Hepatocyte (in vitro differentiated cells): Measurements from ENCODE around the gene SORCS3. TPM values are rescaled to one million over a fixed set of nuclear protein-coding genes. Genes with fewer than 3 reads are reported as not detected.

Experiments
- DNase-seq: peaks from one replicate; pipeline ENCODE4 v3.0.0-alpha.2; 2016; ENCODE audit warnings: low spot score
- H2AFZ ChIP-seq: fragments of 200-600 bp; sonication (generic); 2 replicates; pipeline ENCODE4 v1.6.0; 2016; ENCODE audit warnings: antibody characterized with exemption, mild to moderate bottlenecking
- H3K27ac ChIP-seq: fragments of 200-600 bp; sonication (generic); 2 replicates; pipeline ENCODE4 v1.5.1; 2016; ENCODE audit warnings: mild to moderate bottlenecking
- H3K27me3 ChIP-seq: fragments of 200-600 bp; sonication (generic); 2 replicates; pipeline ENCODE4 v1.6.1; 2016
- H3K36me3 ChIP-seq: fragments of 200-600 bp; sonication (generic); replicated peaks from 2 replicates; pipeline ENCODE4 v1.5.1; 2016; ENCODE audit warnings: low read depth; ENCODE audit not compliant: insufficient read depth
- H3K4me1 ChIP-seq: fragments of 200-600 bp; sonication (generic); 2 replicates; pipeline ENCODE4 v1.5.1; 2016; ENCODE audit warnings: mild to moderate bottlenecking, moderate library complexity; ENCODE audit not compliant: insufficient read depth
- H3K4me2 ChIP-seq: fragments of 200-600 bp; sonication (generic); 2 replicates; pipeline ENCODE4 v1.6.0; 2016
- H3K4me3 ChIP-seq: fragments of 200-600 bp; sonication (generic); 2 replicates; pipeline ENCODE4 v1.5.1; 2016; ENCODE audit warnings: mild to moderate bottlenecking
- H3K79me2 ChIP-seq: fragments of 200-600 bp; sonication (generic); 2 replicates; pipeline ENCODE4 v1.6.0; 2017; ENCODE audit warnings: mild to moderate bottlenecking
- H3K9me2 ChIP-seq: fragments of 200-600 bp; sonication (generic); replicated peaks from 2 replicates; pipeline ENCODE4 v1.6.0; 2017; ENCODE audit warnings: mild to moderate bottlenecking; ENCODE audit not compliant: insufficient read depth
- H3K9me3 ChIP-seq: fragments of 200-600 bp; sonication (generic); 2 replicates; pipeline ENCODE4 v1.5.1; 2016; ENCODE audit warnings: low read depth, mild to moderate bottlenecking
- H4K20me1 ChIP-seq: fragments of 200-600 bp; sonication (generic); 2 replicates; pipeline ENCODE4 v1.6.0; 2016; ENCODE audit warnings: mild to moderate bottlenecking; ENCODE audit not compliant: insufficient read depth, poor library complexity, severe bottlenecking
- EZH2 ChIP-seq: fragments of 200-600 bp; sonication (generic); IDR thresholded peaks from 2 replicates; pipeline ENCODE4 v1.6.1; 2016; ENCODE audit warnings: antibody characterized with exemption, mild to moderate bottlenecking, borderline replicate concordance
- EZH2phosphoT487 ChIP-seq: fragments of 200-600 bp; sonication (generic); IDR thresholded peaks from one replicate; pipeline ENCODE4 v1.6.1; 2018; ENCODE audit warnings: antibody characterized with exemption, mild to moderate bottlenecking, low read depth, moderate library complexity; ENCODE audit not compliant: unreplicated experiment, severe bottlenecking
- WGBS: methylation state at CpG from one replicate; pipeline ENCODE4 v1.1.6; 2016; ENCODE audit warnings: low lambda C conversion rate; ENCODE audit errors: missing lambda C conversion rate; 5-methylcytosine and 5-hydroxymethylcytosine counted together
- polyA plus RNA-seq: library from polyadenylated mRNA; unstranded; fragments of >200 nt; fragmentation: Nextera tagmentation; extraction: Ambion mirVana; gene quantifications from 2 replicates; pipeline ENCODE4 v1.2.1, GENCODE V29; 2016
- total RNA-seq: library from RNA; depleted of rRNA; stranded (reverse); fragments of >200 nt; gene quantifications from 2 replicates; pipeline ENCODE4 v1.2.3, GENCODE V29; 2014
- TF ChIP-seq, protein P1 (sequence below): fragments of 200-600 bp; sonication (generic); IDR thresholded peaks from 2 replicates; pipeline ENCODE4 v1.5.1; 2016; ENCODE audit warnings: antibody characterized with exemption, mild to moderate bottlenecking; ENCODE audit not compliant: poor library complexity

Gene SORCS3
- total and polyA plus RNA-seq, 2 experiments from 2014 or later = 0.59 to 0.80 TPM

DNA sequence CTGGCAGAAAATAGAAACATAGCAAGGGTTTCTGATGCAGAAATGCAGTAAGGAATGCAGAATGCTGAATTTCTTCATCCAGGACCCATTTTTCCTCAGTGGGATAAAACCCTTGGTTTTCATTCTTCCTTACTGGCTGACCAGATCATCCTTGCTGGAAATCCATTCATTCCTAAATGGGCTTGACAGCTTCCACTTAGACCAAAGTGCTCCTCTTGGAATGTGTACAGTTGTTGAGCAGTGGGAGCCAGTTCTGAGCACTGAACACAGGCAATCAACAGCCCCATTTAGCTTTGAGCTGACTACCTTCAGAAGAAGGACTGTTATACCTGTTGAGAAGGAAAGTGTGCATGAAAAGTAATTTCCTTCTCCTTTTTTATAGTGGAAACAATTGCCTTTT, 232.1 kb downstream of the SORCS3 start:
- no peaks in the 10 kb centered on the region for H3K9me2 ChIP-seq
- no peaks in the 10 kb centered on the region for H3K9me3 ChIP-seq
- no peak overlapping the region for H2AFZ ChIP-seq
- no peak overlapping the region for H3K4me2 ChIP-seq
- no peak for DNase-seq
- H3K27me3 ChIP-seq = no peaks in the 10 kb centered on the region
- no peaks in the 10 kb centered on the region for H3K36me3 ChIP-seq
- H3K4me3 ChIP-seq = no peak overlapping the region
- no peaks in the 10 kb centered on the region for H3K4me1 ChIP-seq
- TF ChIP-seq EZH2phosphoT487 (no peak), EZH2 (no peak)
- TF ChIP-seq, protein P1, sequence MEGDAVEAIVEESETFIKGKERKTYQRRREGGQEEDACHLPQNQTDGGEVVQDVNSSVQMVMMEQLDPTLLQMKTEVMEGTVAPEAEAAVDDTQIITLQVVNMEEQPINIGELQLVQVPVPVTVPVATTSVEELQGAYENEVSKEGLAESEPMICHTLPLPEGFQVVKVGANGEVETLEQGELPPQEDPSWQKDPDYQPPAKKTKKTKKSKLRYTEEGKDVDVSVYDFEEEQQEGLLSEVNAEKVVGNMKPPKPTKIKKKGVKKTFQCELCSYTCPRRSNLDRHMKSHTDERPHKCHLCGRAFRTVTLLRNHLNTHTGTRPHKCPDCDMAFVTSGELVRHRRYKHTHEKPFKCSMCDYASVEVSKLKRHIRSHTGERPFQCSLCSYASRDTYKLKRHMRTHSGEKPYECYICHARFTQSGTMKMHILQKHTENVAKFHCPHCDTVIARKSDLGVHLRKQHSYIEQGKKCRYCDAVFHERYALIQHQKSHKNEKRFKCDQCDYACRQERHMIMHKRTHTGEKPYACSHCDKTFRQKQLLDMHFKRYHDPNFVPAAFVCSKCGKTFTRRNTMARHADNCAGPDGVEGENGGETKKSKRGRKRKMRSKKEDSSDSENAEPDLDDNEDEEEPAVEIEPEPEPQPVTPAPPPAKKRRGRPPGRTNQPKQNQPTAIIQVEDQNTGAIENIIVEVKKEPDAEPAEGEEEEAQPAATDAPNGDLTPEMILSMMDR = no peak
- no peak overlapping the region for H3K27ac ChIP-seq
- H4K20me1 ChIP-seq = no peaks in the 10 kb centered on the region
- no peaks in the 10 kb centered on the region for H3K79me2 ChIP-seq

DNA sequence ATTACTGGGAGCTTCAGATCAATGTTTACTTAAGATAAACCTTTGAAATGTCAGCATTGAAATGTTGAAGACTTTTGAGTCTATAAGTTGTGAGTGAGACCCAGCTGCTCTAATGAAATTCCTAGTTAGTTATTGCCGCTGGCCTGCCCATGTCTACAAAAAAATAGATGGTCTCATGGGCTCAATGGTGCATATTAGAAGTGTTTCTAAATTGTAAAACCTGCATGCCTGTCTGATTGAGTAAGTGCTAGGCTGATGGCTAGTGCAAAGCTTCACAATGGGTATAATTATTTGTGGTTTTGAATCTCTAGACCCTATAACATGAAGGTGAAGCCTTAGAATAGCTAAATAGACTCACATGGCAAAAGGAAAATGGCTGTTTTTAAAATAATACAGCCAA, 234.5 kb downstream of the SORCS3 start:
- Histone ChIP-seq H3K4me3 (no peak overlapping the region), H3K79me2 (no peaks in the 10 kb centered on the region), H3K4me2 (no peak overlapping the region), H4K20me1 (no peaks in the 10 kb centered on the region), H3K9me2 (no peaks in the 10 kb centered on the region), H3K36me3 (no peaks in the 10 kb centered on the region), H3K4me1 (no peaks in the 10 kb centered on the region), H2AFZ (no peak overlapping the region), H3K9me3 (no peaks in the 10 kb centered on the region), H3K27me3 (no peaks in the 10 kb centered on the region), H3K27ac (peak overlapping the region; percentile 28)
- DNase-seq = no peak
- WGBS = 87% methylated on average over 1 of the region's 1 CpG
- TF ChIP-seq EZH2phosphoT487 = no peak
- TF ChIP-seq, protein P1 = no peak
- TF ChIP-seq EZH2 = no peak

DNA sequence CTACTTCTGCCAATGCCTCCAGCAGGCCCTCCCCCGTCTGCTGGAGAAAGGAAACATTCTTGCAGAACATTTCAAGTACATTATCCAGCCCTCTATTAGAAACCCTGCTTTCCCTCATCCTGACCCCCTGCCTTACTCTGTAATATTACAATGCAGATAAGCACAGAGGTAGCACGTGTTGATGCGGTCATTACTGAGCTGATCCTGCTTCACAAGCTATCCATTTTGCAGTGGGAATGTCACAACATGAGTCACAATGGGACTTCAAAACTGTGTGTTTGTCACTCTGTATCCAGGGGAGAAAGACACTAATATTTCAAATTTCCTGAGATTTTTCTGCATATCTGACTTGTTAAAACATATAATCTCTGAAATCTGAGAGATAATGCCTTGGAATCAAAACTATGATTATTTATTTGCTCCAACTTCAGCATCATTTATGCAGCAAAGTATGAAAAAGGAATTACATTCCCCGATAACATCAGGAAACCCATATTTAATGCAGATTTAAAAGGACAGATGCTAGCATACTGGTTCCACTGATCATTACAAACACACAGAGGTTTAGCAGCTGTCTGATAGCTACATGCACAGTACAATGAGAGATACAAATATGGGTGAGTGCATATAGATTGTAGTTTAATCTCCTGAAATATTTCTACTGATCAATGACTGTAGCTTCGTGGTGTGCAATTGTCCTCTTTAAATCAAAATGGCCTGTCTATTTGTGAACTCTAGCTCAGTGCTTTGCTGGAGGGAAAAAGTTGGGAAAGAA, 239.7 kb downstream of the SORCS3 start:
- Histone ChIP-seq H3K9me3 (no peaks in the 10 kb centered on the region), H3K79me2 (no peaks in the 10 kb centered on the region), H3K27ac (no peak overlapping the region), H3K27me3 (no peaks in the 10 kb centered on the region), H4K20me1 (no peaks in the 10 kb centered on the region), H3K9me2 (no peaks in the 10 kb centered on the region), H3K4me2 (no peak overlapping the region), H3K4me3 (no peak overlapping the region), H3K36me3 (no peaks in the 10 kb centered on the region), H3K4me1 (no peaks in the 10 kb centered on the region), H2AFZ (no peak overlapping the region)
- 54% methylated on average over 5 of the region's 5 CpGs for WGBS
- TF ChIP-seq EZH2phosphoT487 (no peak), EZH2 (no peak)
- TF ChIP-seq, protein P1 = no peak
- DNase-seq = no peak
